HEK293T (cell line): Measurements from ENCODE around the gene TMEM181.
"Not testable (repeated sequence)": the region's sequence is repeated elsewhere in the genome, so short reads cannot be mapped to it uniquely, and the experiment has no call there.

Source experiments
- ARNT ChIP-seq: fragments of 450-650 bp; IDR thresholded peaks from 2 replicates; pipeline ENCODE4 v1.6.1; 2017; ENCODE audit warnings: mild to moderate bottlenecking
- BHLHE40 ChIP-seq: fragments of 450-650 bp; IDR thresholded peaks from 2 replicates; pipeline ENCODE4 v1.6.1; 2016; ENCODE audit warnings: mild to moderate bottlenecking, moderate library complexity, borderline replicate concordance
- FOXA1 ChIP-seq: fragments of 450-650 bp; IDR thresholded peaks from 2 replicates; pipeline ENCODE4 v1.6.1; 2016; ENCODE audit warnings: mild to moderate bottlenecking
- FOXK2 ChIP-seq: fragments of 450-650 bp; IDR thresholded peaks from 2 replicates; pipeline ENCODE4 v1.6.1; 2016; ENCODE audit warnings: mild to moderate bottlenecking
- FOXM1 ChIP-seq: fragments of 450-650 bp; IDR thresholded peaks from 2 replicates; pipeline ENCODE4 v1.6.1; 2017; ENCODE audit warnings: mild to moderate bottlenecking, borderline replicate concordance
- L3MBTL2 ChIP-seq: fragments of 450-650 bp; conservative IDR thresholded peaks from 2 replicates; pipeline ENCODE4 v1.6.1; 2016; ENCODE audit warnings: mild to moderate bottlenecking
- NFRKB ChIP-seq: fragments of 450-650 bp; IDR thresholded peaks from 2 replicates; pipeline ENCODE4 v1.6.1; 2016; ENCODE audit warnings: mild to moderate bottlenecking, moderate library complexity
- SP1 ChIP-seq: fragments of 450-650 bp; IDR thresholded peaks from 2 replicates; pipeline ENCODE4 v1.6.1; 2017
- ZNF384 ChIP-seq: fragments of 450-650 bp; IDR thresholded peaks from 2 replicates; pipeline ENCODE4 v1.6.1; 2016

- TF ChIP-seq FOXA1, NFRKB, FOXK2, BHLHE40, ARNT, L3MBTL2, SP1, FOXM1, ZNF384: not testable (repeated sequence)
These were observed 2.8 kb upstream of the TMEM181 start for GRCh38 chr6:158557110-158557509.
